Mesothelial cell of epicardium (in vitro differentiated cells): ENCODE measurements around the gene TPP2. TPM values are rescaled to one million over a fixed set of nuclear protein-coding genes. Genes with fewer than 3 reads are reported as not detected.

Source experiments
- DNase-seq, 2 experiments: peaks; one replicate each; pipeline ENCODE4 v3.0.0; 2021; ENCODE audit warnings: low spot score in 2 of 2; ENCODE audit not compliant: unreplicated experiment in 2 of 2
- H3K27ac Mint-ChIP-seq: 2 replicates; pipeline ENCODE4 v1.8.0; 2021; ENCODE audit warnings: mixed read lengths
- H3K27me3 Mint-ChIP-seq: 2 replicates; pipeline ENCODE4 v1.8.0; 2021; ENCODE audit warnings: low read depth, mixed read lengths
- H3K36me3 Mint-ChIP-seq: 2 replicates; pipeline ENCODE4 v1.8.0; 2021; ENCODE audit warnings: mixed read lengths
- H3K4me1 Mint-ChIP-seq: 2 replicates; pipeline ENCODE4 v1.8.0; 2021; ENCODE audit warnings: mixed read lengths
- H3K4me3 Mint-ChIP-seq: 2 replicates; pipeline ENCODE4 v1.8.0; 2021; ENCODE audit warnings: mild to moderate bottlenecking, moderate library complexity, mixed read lengths
- H3K9me3 Mint-ChIP-seq: 2 replicates; pipeline ENCODE4 v1.8.0; 2021; ENCODE audit warnings: mixed read lengths
- total RNA-seq: library from RNA; stranded (reverse); gene quantifications from 3 replicates; pipeline ENCODE4 v1.2.1, GENCODE V29; 2021
- TF ChIP-seq, protein P1 (sequence below): fragments of 200-600 bp; sonication (generic); IDR thresholded peaks from one replicate; pipeline ENCODE4 v1.5.0; 2021; ENCODE audit warnings: antibody characterized with exemption; ENCODE audit not compliant: unreplicated experiment

Gene TPP2
- total RNA-seq, 1 donor from 2014 or later, result 54.2 TPM

DNA sequence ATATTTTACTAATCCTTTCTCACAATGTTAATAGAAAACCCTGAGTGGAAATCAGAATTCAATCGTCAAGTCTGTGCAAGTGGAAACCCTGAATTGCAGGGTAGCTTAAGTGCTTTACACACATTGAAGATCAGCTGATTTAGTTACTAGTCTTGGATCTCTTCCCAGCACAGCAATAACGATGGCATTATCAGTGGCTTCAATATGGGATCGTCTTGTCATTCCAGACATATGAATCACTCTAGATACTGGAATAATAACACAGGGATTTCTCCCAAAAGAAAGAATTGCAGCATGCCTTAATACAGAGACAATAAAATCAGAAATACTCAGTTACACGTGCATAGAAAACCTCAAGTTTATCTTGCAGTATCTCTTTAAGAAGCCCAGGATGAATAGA, 110.7 kb downstream of the TPP2 start:
- no peaks in the 10 kb centered on the region for H3K36me3 Mint-ChIP-seq
- TF ChIP-seq, protein P1, sequence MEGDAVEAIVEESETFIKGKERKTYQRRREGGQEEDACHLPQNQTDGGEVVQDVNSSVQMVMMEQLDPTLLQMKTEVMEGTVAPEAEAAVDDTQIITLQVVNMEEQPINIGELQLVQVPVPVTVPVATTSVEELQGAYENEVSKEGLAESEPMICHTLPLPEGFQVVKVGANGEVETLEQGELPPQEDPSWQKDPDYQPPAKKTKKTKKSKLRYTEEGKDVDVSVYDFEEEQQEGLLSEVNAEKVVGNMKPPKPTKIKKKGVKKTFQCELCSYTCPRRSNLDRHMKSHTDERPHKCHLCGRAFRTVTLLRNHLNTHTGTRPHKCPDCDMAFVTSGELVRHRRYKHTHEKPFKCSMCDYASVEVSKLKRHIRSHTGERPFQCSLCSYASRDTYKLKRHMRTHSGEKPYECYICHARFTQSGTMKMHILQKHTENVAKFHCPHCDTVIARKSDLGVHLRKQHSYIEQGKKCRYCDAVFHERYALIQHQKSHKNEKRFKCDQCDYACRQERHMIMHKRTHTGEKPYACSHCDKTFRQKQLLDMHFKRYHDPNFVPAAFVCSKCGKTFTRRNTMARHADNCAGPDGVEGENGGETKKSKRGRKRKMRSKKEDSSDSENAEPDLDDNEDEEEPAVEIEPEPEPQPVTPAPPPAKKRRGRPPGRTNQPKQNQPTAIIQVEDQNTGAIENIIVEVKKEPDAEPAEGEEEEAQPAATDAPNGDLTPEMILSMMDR, result no peak
- no peak overlapping the region for H3K4me3 Mint-ChIP-seq
- peaks cover 39% of the 10 kb centered on the region for H3K4me1 Mint-ChIP-seq
- H3K27me3 Mint-ChIP-seq, result no peaks in the 10 kb centered on the region
- DNase-seq, result no peak
- peaks cover 3% of the 10 kb centered on the region for H3K9me3 Mint-ChIP-seq
- peak overlapping the region; percentile 14 for H3K27ac Mint-ChIP-seq

DNA sequence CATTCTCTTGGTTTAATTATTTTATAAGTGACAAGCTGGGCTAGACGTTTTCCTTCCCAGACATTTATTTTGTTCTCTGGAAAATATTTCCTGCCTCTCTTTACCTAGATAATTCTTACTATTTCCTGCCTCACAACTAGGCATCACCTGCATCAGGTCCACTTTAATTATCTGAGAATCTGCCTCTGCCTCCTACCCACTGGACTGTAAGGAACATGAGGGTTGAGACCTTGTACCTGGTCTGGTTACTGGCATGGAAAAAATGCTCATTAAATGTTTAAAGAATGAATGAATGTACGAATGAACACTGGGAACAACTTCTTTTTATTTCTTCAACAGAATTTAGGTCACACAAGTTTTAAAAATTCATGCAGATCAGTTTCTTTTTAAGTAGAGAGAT, 111.4 kb downstream of the TPP2 start:
- no peak for DNase-seq
- Mint-ChIP-seq H3K9me3 (peaks cover 3% of the 10 kb centered on the region), H3K27me3 (no peaks in the 10 kb centered on the region), H3K4me3 (no peak overlapping the region), H3K4me1 (peaks cover 35% of the 10 kb centered on the region), H3K36me3 (no peaks in the 10 kb centered on the region), H3K27ac (peak overlapping the region; percentile 52)
- TF ChIP-seq, protein P1, result no peak

DNA sequence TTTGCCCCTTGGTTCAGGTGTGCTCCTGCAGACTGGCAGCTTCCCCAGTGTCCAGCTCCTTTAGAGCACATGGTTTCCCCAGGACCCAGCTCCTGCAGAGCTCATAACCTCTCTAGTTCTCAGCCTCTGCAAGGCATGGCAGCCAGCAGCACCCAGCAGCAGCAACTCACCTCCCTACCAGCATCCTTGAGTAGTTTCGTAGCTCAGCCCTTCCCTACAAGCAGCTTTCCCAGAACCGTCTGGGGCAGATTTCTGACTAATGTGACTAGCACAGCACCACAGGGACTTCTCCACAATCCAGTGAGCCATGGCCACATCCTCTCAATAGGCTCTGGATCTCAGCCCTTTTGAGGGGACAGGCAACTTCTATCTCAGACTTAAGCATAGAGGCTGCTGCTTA, 112.2 kb downstream of the TPP2 start:
- H3K36me3 Mint-ChIP-seq, result no peaks in the 10 kb centered on the region
- H3K27ac Mint-ChIP-seq, result no peak overlapping the region
- TF ChIP-seq, protein P1, result no peak
- H3K9me3 Mint-ChIP-seq, result peaks cover 3% of the 10 kb centered on the region
- no peak for DNase-seq
- no peak overlapping the region for H3K4me3 Mint-ChIP-seq
- H3K27me3 Mint-ChIP-seq, result no peaks in the 10 kb centered on the region
- H3K4me1 Mint-ChIP-seq, result peaks cover 27% of the 10 kb centered on the region

DNA sequence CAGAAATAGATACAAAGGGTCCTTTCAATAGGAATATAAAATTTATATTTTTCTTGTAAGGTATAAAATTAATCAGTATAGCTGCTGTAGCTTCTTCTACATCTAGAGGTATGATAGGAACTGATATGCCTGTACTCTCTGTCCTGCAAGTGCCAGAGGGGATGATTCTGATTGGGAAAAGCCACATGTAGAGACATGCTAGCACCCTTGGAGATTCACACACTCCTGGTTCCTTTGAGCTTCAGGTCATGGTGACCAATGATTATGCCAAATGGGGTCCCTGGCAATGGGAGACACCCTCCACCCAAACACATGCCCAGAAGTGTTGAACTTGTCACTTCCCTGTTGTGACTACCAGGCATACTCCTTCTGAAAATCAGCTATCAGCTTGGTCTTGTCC, 112.8 kb downstream of the TPP2 start:
- Mint-ChIP-seq H3K4me3 (no peak overlapping the region), H3K36me3 (no peaks in the 10 kb centered on the region), H3K4me1 (peaks cover 22% of the 10 kb centered on the region), H3K9me3 (peaks cover 3% of the 10 kb centered on the region), H3K27ac (no peak overlapping the region), H3K27me3 (no peaks in the 10 kb centered on the region)
- DNase-seq, result no peak
- TF ChIP-seq, protein P1, result no peak

DNA sequence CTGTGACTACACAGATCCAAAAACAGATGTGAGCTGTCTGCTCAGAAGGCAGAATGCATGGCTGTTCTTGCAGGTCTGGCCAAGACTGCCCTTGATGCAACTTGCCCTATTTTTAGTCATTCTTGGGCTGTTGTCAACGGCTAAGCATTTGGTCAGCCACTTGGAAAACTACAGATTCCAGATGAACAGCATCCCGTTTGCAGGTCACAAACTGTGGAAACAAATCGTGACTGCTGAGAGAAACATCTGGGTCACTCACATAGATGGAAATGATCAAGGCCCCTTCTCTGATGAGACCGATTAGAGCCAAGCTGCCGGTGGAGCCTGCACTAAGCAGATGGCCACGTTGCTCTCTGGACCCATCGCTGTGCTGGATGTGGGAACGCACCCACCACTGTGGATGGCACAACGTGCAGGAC, 113.5 kb downstream of the TPP2 start:
- Mint-ChIP-seq H3K9me3 (peaks cover 4% of the 10 kb centered on the region), H3K36me3 (no peaks in the 10 kb centered on the region), H3K27me3 (no peaks in the 10 kb centered on the region), H3K27ac (no peak overlapping the region), H3K4me3 (no peak overlapping the region), H3K4me1 (peaks cover 16% of the 10 kb centered on the region)
- TF ChIP-seq, protein P1, result no peak
- no peak for DNase-seq

DNA sequence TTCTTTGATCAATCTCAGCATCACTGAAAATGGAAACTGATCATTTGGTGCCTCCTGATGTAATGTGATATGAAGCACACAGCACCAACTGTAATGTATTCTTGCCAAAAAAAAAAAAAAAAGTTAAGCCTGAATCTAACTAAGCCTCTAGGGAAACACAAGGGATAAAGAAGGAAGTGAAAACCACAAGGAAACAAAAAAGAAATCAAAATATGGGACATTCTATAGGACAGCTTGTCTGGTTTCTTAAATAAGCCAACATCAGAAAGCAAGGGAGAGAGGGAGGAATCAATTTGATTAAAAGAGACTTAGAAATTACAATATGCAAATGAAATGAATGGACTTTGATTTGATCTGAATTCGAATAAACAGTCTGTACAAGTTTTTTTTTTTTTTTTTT, 118.7 kb downstream of the TPP2 start:
- H3K4me3 Mint-ChIP-seq, result no peak overlapping the region
- no peak overlapping the region for H3K27ac Mint-ChIP-seq
- no peak for DNase-seq
- H3K27me3 Mint-ChIP-seq, result no peaks in the 10 kb centered on the region
- TF ChIP-seq, protein P1, result no peak
- H3K9me3 Mint-ChIP-seq, result peaks cover 15% of the 10 kb centered on the region
- no peaks in the 10 kb centered on the region for H3K36me3 Mint-ChIP-seq
- no peaks in the 10 kb centered on the region for H3K4me1 Mint-ChIP-seq
